A673 (cell line): ENCODE data around the gene ZNF621.

ENCODE experiments used
- CTCF ChIP-seq: fragments of 300-800, 200-600 bp; sonication (generic); conservative IDR thresholded peaks from 2 replicates; pipeline ENCODE4 v1.5.1; 2017; ENCODE audit warnings: low read depth, mild to moderate bottlenecking, antibody characterized with exemption, low read length, moderate library complexity, mixed read lengths
- EZH2 ChIP-seq: fragments of 200-600 bp; sonication (generic); IDR thresholded peaks from 2 replicates; pipeline ENCODE4 v1.6.1; 2017; ENCODE audit warnings: borderline replicate concordance, low read depth, mild to moderate bottlenecking, mixed read lengths, antibody characterized with exemption, low read length; ENCODE audit not compliant: poor library complexity, severe bottlenecking

GRCh38 chr3:40487172-40487571 is 37.6 kb upstream of the ZNF621 start:
- TF ChIP-seq CTCF (no peak), EZH2 (no peak)
